Parathyroid adenoma (tissue), 2 donors: ENCODE results near the gene PEX26.

Source experiments
- H2AFZ ChIP-seq: fragments of 300-600 bp; sonication (generic); one replicate; pipeline ENCODE4 v1.7.0; 2017; ENCODE audit warnings: antibody characterized with exemption, mild to moderate bottlenecking
- H3K27ac ChIP-seq: fragments of 300-600 bp; sonication (generic); one replicate; pipeline ENCODE4 v1.7.0; 2017
- H3K27me3 ChIP-seq: fragments of 300-600 bp; sonication (generic); one replicate; pipeline ENCODE4 v1.7.0; 2017; ENCODE audit warnings: low read length; ENCODE audit not compliant: control insufficient read depth, insufficient read depth
- H3K36me3 ChIP-seq: fragments of 300-600 bp; sonication (generic); one replicate; pipeline ENCODE4 v1.7.0; 2017; ENCODE audit warnings: low read length; ENCODE audit not compliant: control insufficient read depth, insufficient read depth
- H3K4me1 ChIP-seq: fragments of 300-600 bp; sonication (generic); one replicate; pipeline ENCODE4 v1.7.0; 2017; ENCODE audit warnings: control low read depth
- H3K4me2 ChIP-seq: fragments of 300-600 bp; sonication (generic); one replicate; pipeline ENCODE4 v1.7.0; 2017; ENCODE audit warnings: low read length
- H3K4me3 ChIP-seq: fragments of 300-600 bp; sonication (generic); one replicate; pipeline ENCODE4 v1.7.0; 2017; ENCODE audit warnings: low read depth, low read length
- H3K79me2 ChIP-seq: fragments of 300-600 bp; sonication (generic); one replicate; pipeline ENCODE4 v1.7.0; 2017; ENCODE audit warnings: control low read depth
- H3K9ac ChIP-seq: fragments of 300-600 bp; sonication (generic); one replicate; pipeline ENCODE4 v1.7.0; 2017; ENCODE audit warnings: mild to moderate bottlenecking
- H3K9me3 ChIP-seq: fragments of 300-600 bp; sonication (generic); one replicate; pipeline ENCODE4 v1.7.0; 2017; ENCODE audit warnings: low read length; ENCODE audit not compliant: control insufficient read depth
- CTCF ChIP-seq: fragments of 300-600 bp; sonication (generic); IDR thresholded peaks from one replicate; pipeline ENCODE4 v1.7.0; 2017; ENCODE audit warnings: antibody characterized with exemption, mild to moderate bottlenecking
- donor health status: primary hyperparathyroidism.

PEX26 gene

DNA sequence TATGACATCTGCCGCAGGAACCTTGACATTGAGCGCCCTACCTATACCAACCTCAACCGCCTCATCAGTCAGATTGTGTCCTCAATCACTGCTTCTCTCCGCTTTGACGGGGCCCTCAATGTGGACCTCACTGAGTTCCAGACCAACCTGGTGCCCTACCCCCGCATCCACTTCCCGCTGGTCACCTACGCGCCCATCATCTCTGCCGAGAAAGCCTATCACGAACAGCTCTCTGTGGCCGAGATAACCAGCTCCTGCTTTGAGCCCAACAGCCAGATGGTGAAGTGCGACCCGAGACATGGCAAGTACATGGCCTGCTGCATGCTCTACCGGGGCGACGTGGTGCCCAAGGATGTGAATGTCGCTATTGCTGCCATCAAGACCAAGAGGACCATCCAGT, 48.8 kb downstream of the PEX26 start:
- no peak overlapping the region for H3K27ac ChIP-seq
- H3K9me3 ChIP-seq = no peaks in the 10 kb centered on the region
- no peaks in the 10 kb centered on the region for H3K79me2 ChIP-seq
- H3K4me1 ChIP-seq = no peaks in the 10 kb centered on the region
- no peaks in the 10 kb centered on the region for H3K27me3 ChIP-seq
- no peak overlapping the region for H3K9ac ChIP-seq
- no peak overlapping the region for H2AFZ ChIP-seq
- TF ChIP-seq CTCF = no peak
- H3K4me2 ChIP-seq = no peak overlapping the region
- H3K4me3 ChIP-seq = no peak overlapping the region
- H3K36me3 ChIP-seq = no peaks in the 10 kb centered on the region

GRCh38 chr22:18130018-18130417, 52.2 kb downstream of the PEX26 start:
- no peaks in the 10 kb centered on the region for H3K79me2 ChIP-seq
- no peak overlapping the region for H2AFZ ChIP-seq
- H3K9ac ChIP-seq = no peak overlapping the region
- no peaks in the 10 kb centered on the region for H3K27me3 ChIP-seq
- no peaks in the 10 kb centered on the region for H3K4me1 ChIP-seq
- no peak overlapping the region for H3K4me3 ChIP-seq
- H3K27ac ChIP-seq = no peak overlapping the region
- no peak overlapping the region for H3K4me2 ChIP-seq
- no peak for TF ChIP-seq CTCF
- H3K9me3 ChIP-seq = no peaks in the 10 kb centered on the region
- no peaks in the 10 kb centered on the region for H3K36me3 ChIP-seq

DNA sequence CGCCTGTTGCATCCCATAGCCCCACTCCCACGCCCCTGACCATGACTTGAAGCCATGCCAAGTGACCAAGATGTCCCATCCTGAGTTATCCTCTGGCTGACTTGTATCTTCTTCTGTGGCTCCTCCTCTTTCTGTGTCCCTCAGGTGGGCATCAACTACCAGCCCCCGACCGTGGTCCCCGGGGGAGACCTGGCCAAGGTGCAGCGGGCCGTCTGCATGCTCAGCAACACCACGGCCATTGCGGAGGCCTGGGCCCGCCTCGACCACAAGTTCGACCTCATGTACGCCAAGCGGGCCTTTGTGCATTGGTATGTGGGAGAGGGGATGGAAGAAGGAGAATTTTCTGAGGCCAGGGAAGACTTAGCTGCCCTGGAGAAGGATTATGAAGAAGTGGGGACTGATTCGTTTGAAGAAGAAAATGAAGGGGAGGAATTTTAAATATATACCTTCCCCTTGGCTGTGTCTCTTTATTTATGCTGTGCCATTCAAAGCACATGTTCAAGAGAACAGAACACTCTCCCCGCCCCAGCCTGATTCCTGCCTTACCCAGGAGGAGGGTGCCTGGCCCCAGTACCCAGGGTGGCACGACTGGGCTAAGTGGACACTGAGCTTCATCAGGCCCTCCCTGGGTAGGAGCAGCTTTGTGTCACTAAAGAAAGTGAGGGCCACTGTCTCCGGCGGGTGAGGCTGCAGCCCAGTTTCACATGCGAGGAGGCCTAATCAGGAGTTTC, 53.1 kb downstream of the PEX26 start:
- Histone ChIP-seq H3K27ac (no peak overlapping the region), H3K9ac (no peak overlapping the region), H3K4me2 (no peak overlapping the region), H3K9me3 (no peaks in the 10 kb centered on the region), H3K27me3 (no peaks in the 10 kb centered on the region), H3K4me3 (no peak overlapping the region), H2AFZ (no peak overlapping the region), H3K79me2 (no peaks in the 10 kb centered on the region), H3K36me3 (no peaks in the 10 kb centered on the region), H3K4me1 (no peaks in the 10 kb centered on the region)
- no peak for TF ChIP-seq CTCF

DNA sequence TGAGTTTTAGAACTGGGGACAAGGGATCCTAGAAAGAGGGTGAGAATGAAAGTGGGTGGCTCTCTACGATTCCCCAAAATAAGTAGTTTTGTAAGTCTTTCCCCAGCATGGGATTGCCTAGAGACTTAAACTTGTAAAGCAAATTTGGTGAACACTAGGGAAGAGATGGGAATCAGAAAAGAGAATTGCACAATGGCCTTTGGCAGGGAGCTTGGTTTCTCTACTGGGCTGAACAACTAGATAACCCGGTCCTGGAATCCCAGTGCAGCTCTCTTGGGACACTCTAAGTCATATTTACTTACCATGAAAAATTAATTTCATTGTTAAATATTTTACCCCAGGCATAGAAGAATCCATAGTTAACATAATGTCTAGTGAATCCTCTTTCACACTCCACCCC, 55.7 kb downstream of the PEX26 start:
- no peak for TF ChIP-seq CTCF
- no peaks in the 10 kb centered on the region for H3K79me2 ChIP-seq
- no peak overlapping the region for H3K4me3 ChIP-seq
- no peaks in the 10 kb centered on the region for H3K36me3 ChIP-seq
- H3K4me1 ChIP-seq = no peaks in the 10 kb centered on the region
- H3K9ac ChIP-seq = no peak overlapping the region
- no peak overlapping the region for H2AFZ ChIP-seq
- no peak overlapping the region for H3K4me2 ChIP-seq
- H3K9me3 ChIP-seq = no peaks in the 10 kb centered on the region
- H3K27me3 ChIP-seq = no peaks in the 10 kb centered on the region
- H3K27ac ChIP-seq = no peak overlapping the region
